Activated CD4-positive, alpha-beta T cell treated with anti-CD3 and anti-CD28 coated beads for 36 hours (primary cell): Measurements from ENCODE around the gene HRAS. TPM values are rescaled to one million over a fixed set of nuclear protein-coding genes. Genes with fewer than 3 reads are reported as not detected.
"Not testable (repeated sequence)": the region's sequence is repeated elsewhere in the genome, so short reads cannot be mapped to it uniquely, and the experiment has no call there.

Source experiments
- ATAC-seq: fragments of 200-7000 bp; cut with Tn5 transposase; one replicate; pipeline ENCODE4 v1.10.0; 2021; ENCODE audit warnings: mild to moderate bottlenecking, moderate library complexity
- CTCF ChIA-PET: fragments of 350-600 bp; sonication (Branson Sonifier 250); formaldehyde crosslinking; loops from one replicate; lab custom pipeline; 2021; ENCODE audit warnings: antibody characterized with exemption; lab: Charles Lee
- POLR2A ChIA-PET: fragments of 350-600 bp; sonication (Branson Sonifier 250); formaldehyde crosslinking; loops from one replicate; lab custom pipeline; 2021; ENCODE audit warnings: antibody characterized with exemption, inconsistent platforms; lab: Charles Lee
- DNase-seq: peaks from one replicate; pipeline ENCODE4 v3.0.0-alpha.2; 2020
- H3K27ac Mint-ChIP-seq: one replicate; pipeline ENCODE4 v1.8.0; 2021; ENCODE audit warnings: mixed read lengths
- H3K27me3 Mint-ChIP-seq: one replicate; pipeline ENCODE4 v1.8.0; 2021; ENCODE audit warnings: mixed read lengths
- H3K36me3 Mint-ChIP-seq: one replicate; pipeline ENCODE4 v1.8.0; 2021; ENCODE audit warnings: low read depth, mixed read lengths
- H3K4me1 Mint-ChIP-seq: one replicate; pipeline ENCODE4 v1.8.0; 2021; ENCODE audit warnings: mixed read lengths
- H3K4me3 Mint-ChIP-seq: one replicate; pipeline ENCODE4 v1.8.0; 2021; ENCODE audit warnings: mild to moderate bottlenecking, moderate library complexity, mixed read lengths
- H3K9me3 Mint-ChIP-seq: one replicate; pipeline ENCODE4 v1.8.0; 2021; ENCODE audit warnings: low read depth, mixed read lengths
- intact Hi-C, 2 experiments: fragments of 100-400 bp; cut with DNase I in 1 of 2; cut with micrococcal nuclease in 1 of 2; formaldehyde crosslinking; loops; one replicate each; pipeline versions ENCODE4 v1.14.2 to v1.15.1; 2022 to 2024; cut with DNase I, micrococcal nuclease
- total RNA-seq, 2 experiments: library from RNA; stranded (reverse); gene quantifications; one replicate each; pipeline ENCODE4 v1.2.3, GENCODE V29; 2021

Gene HRAS
- total RNA-seq, 2 experiments from 2014 or later: 26.8 to 41.9 TPM

DNA sequence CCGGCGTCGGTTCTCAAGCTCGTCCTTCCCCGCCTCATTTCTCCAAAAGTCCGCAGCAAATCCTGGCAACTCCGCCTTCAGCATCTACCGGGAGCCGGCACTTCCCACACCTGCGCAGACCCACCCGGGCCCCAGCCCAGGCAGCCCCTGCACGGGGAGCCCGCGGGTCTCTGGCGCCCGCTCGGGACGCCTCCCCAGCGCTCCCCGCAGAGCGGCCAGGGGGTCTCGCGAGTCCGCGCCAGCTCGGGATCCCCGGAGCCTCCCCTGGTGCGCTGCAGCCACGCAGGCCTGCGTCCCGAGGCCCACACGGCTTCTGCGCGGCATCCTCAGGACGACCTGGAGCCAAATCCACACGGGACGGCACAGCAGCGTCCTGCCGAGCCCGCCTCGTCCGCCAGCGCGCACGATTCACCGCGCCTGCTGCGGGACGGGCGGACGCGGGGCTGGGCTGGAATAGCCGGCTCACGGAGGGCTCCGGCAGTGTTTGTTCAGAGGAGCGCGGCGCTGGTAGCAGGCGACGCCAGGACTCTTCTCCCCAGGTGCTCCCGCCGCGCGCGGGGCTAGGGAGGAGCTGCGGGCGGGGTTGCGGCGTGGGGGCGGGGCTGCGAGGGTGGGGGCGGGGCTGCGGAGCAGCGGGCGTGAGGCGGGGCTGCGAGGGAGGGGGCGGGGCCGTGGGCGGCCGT is 40.1 kb upstream of the HRAS start:
- intact Hi-C loops: loop anchor here (5.0 to 10.0 kb wide), 2 partner anchors 219 to 308 kb away; partner anchors contain the start of genes CEND1 (in 1 of the 2) and SLC25A22 (in 1 of the 2)

DNA sequence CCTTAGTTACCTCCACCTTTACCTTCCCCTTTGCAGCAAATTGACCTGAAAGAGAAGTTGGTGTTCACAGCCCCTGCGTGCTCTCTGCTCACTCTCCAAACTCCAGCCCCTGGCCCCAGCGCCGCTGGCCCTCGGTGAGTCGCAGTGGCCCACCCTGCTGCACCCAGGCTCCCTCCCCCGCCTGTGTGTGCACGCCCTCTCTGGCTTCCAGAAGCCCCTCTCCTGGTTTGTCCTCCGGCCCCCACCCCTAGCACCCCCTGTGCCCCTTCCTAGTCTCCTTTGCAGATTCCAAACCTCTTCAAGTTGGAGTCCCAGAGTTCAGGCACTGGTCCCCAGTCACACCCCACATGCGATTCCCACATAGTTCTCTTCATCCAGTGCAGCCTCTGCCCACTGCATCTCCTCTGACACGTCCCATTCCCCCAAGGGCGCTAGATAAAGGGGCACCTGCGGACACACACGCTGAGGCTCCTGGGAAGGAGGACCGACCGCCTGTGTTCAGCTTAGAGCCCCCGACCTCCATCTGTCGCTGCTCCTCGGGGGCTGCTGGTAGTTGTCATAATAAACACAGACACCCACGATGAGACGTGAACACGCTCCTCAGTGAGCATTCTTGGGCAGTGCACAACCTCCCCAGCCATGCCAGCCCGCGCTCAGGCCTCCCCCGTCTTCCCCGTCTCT is 39.4 kb upstream of the HRAS start:
- CTCF ChIA-PET: interaction anchor here (0.6 to 1.8 kb wide), 2 partner anchors 15 to 236 kb away, joined by 5 to 6 read pairs; partner anchors contain the start of gene LMNTD2
- Mint-ChIP-seq H3K36me3 (peaks cover 9% of the 10 kb centered on the region), H3K27me3 (peaks cover 10% of the 10 kb centered on the region), H3K4me1 (peaks cover 39% of the 10 kb centered on the region), H3K9me3 (no peaks in the 10 kb centered on the region), H3K4me3 (peak overlapping the region; percentile 82), H3K27ac (peak overlapping the region; percentile 58)
- ATAC-seq (no peak), DNase-seq (peak; percentile 56)
- POLR2A ChIA-PET: interaction anchor here (0.8 kb wide), 1 partner anchor 13 kb away, joined by 3 read pairs; no protein-coding TSS in a partner anchor
- intact Hi-C loops: loop anchor here (5.0 to 10.0 kb wide), 2 partner anchors 220 to 307 kb away; partner anchors contain the start of genes CEND1 (in 1 of the 2) and SLC25A22 (in 1 of the 2)

More for the DNA sequence above, 40.1 kb upstream of the HRAS start:
- peak overlapping the region; percentile 58 for H3K27ac Mint-ChIP-seq
- peaks cover 46% of the 10 kb centered on the region for H3K4me1 Mint-ChIP-seq
- no peak for DNase-seq
- ChIA-PET POLR2A (interaction anchor here (0.8 to 1.5 kb wide), 4 partner anchors 12 to 120 kb away, joined by 3 to 10 read pairs (median 4); partner anchors contain the start of genes DEAF1 and TMEM80), CTCF (interaction anchor here (0.6 to 1.8 kb wide), 7 partner anchors 11 to 235 kb away, joined by 3 to 6 read pairs (median 4); partner anchors contain the start of gene LMNTD2)
- peaks cover 9% of the 10 kb centered on the region for H3K36me3 Mint-ChIP-seq
- H3K4me3 Mint-ChIP-seq: peak overlapping the region; percentile 82
- ATAC-seq: peak; percentile 42
- H3K9me3 Mint-ChIP-seq: no peaks in the 10 kb centered on the region
- peaks cover 10% of the 10 kb centered on the region for H3K27me3 Mint-ChIP-seq

DNA sequence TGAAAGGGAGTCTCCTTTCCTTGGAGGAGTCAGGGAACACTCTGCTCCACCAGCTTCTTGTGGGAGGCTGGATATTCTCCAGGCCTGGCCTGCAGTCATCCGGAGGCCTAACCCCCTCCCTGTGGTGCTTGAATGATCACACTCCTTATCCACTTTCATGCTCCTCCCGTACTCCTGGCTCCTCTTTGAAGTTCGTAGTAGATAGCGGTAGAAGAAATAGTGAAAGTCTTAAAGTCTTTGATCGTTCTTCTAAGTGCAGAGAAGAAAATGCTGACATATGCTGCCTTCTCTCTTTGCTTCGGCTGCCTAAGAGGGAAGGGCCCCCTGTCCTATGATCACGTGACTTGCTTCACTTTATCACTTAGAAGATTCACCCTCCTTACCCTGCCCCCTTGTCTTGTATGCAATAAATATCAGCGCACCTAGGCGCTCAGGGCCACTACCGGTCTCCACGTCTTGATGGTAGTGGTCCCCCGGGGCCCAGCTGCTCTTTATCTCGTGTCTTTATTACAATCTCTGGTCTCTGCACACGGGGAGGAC is 38.7 kb upstream of the HRAS start:
- CTCF ChIA-PET, ATAC-seq, H3K36me3 Mint-ChIP-seq, H3K9me3 Mint-ChIP-seq, H3K27ac Mint-ChIP-seq, POLR2A ChIA-PET: not testable (repeated sequence)
- intact Hi-C loops: loop anchor here in 1 of 2 experiments (10.0 kb wide), 1 partner anchor 221 kb away; the partner anchor contains the start of genes CEND1 and SLC25A22
- Mint-ChIP-seq H3K4me3 (peak overlapping the region; percentile 82), H3K4me1 (peaks cover 32% of the 10 kb centered on the region), H3K27me3 (peaks cover 10% of the 10 kb centered on the region)
- peak; percentile 41 for DNase-seq

DNA sequence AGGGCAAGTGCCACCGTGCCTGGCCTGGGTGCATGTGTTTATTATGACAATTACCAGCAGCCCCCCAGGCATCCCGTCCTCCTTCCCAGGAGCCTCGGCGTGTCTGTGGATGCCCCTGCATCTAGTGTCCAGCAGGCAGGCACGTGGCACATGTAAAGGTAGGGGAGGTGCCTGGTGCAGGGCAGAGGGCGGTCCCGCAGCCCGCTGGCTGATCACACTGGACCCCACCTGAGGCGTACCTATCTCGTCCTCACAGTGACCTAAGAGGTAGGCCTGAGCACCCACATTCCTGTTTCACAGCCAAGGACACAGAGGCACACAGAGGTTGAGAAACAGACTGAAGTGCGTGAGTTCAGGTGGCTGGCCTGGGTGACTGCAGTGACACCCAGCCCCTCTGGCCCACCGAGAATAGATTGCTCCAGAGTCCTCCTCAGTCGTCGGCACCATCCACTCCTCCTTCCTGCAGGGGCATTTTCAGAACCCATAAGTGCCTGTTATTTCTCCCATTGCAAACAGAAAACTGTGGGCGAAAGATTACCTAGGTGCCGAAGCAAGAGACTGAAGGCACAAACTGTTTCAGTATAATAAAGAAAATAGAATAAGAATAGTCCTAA is 37.9 kb upstream of the HRAS start:
- ChIA-PET POLR2A (no interaction called here), CTCF (no interaction called here)
- Mint-ChIP-seq H3K27me3 (peaks cover 10% of the 10 kb centered on the region), H3K36me3 (peaks cover 4% of the 10 kb centered on the region), H3K4me3 (no peak overlapping the region), H3K4me1 (peaks cover 24% of the 10 kb centered on the region), H3K9me3 (no peaks in the 10 kb centered on the region), H3K27ac (no peak overlapping the region)
- no peak for DNase-seq
- intact Hi-C loops: loop anchor here in 1 of 2 experiments (10.0 kb wide), 1 partner anchor 222 kb away; the partner anchor contains the start of genes CEND1 and SLC25A22
- ATAC-seq: no peak

DNA sequence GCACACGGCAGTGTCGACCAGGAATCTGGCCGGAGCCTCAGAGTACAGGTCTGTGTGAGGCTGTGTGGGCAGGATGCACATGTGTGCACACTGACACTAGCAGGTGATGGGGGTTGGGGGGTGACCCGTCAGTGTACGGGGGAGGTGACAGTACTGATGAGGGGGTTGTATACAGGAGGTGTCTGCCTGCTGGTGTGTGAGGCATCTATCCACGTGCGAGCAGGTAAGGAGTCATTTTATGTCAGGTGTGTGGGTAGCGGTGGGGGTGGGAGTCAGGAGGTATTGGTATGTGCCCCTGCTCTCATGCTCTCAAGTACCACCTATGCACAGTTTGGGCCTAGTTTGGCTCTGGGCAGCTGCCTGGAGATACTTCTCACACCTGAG is 36.4 kb upstream of the HRAS start:
- ChIA-PET POLR2A (no interaction called here), CTCF (no interaction called here)
- ATAC-seq: no peak
- Mint-ChIP-seq H3K4me1 (peaks cover 14% of the 10 kb centered on the region), H3K9me3 (no peaks in the 10 kb centered on the region), H3K27me3 (peaks cover 10% of the 10 kb centered on the region), H3K4me3 (no peak overlapping the region), H3K36me3 (peaks cover 9% of the 10 kb centered on the region), H3K27ac (no peak overlapping the region)
- intact Hi-C loops: loop anchor here in 1 of 2 experiments (10.0 kb wide), 1 partner anchor 223 kb away; the partner anchor contains the start of genes CEND1 and SLC25A22
- peak; percentile 12 for DNase-seq

DNA sequence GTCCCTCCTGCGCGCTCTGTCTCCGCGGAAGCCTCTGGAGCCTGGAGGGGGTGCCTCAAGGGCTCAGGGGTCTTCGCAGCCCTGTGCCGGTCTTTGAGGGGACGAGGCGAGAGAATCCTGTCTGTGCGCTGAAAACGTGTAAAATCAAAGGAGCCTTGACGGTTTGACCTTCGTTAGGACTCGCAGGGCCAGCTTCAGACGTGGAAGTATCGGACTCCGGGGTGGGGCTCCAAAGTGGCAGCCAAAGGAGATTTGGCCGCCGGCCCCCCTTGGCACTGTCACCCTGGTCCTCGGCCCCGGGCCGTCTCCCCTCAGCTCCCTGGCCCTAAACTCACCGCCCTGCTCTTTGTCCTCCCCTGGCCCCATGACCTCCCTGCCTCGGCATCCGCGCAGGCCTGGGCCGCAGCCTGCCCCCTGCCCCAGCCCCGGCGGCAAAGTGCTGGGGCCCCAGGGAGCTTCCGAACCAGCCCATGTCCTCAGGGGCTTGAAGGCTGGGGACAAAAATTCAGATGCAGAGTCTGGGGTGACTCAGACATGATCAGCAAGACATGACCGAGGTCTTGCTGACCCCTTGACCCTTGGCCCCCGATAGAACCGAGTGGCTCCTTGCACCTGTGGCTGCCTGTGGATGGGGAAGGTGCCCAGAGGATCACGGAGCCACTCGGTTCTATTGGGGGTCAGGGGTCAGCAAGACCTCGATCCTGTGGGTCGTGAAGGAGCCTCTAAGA is 33.9 kb upstream of the HRAS start:
- CTCF ChIA-PET: interaction anchor here (1.6 kb wide), 1 partner anchor 15 kb away, joined by 4 read pairs; no protein-coding TSS in a partner anchor
- intact Hi-C loops: loop anchor here in 1 of 2 experiments (2.0 kb wide), 3 partner anchors 45 to 119 kb away; partner anchors contain the start of genes IRF7 and PTDSS2
- ATAC-seq: no peak
- Mint-ChIP-seq H3K9me3 (no peaks in the 10 kb centered on the region), H3K36me3 (peaks cover 12% of the 10 kb centered on the region), H3K27ac (peak overlapping the region; percentile 72), H3K27me3 (peaks cover 2% of the 10 kb centered on the region), H3K4me1 (peaks cover 4% of the 10 kb centered on the region), H3K4me3 (peak overlapping the region; percentile 77)
- peak; percentile 9 for DNase-seq
- POLR2A ChIA-PET: interaction anchor here (0.6 to 0.7 kb wide), 2 partner anchors 102 to 294 kb away, joined by 5 read pairs; no protein-coding TSS in a partner anchor

DNA sequence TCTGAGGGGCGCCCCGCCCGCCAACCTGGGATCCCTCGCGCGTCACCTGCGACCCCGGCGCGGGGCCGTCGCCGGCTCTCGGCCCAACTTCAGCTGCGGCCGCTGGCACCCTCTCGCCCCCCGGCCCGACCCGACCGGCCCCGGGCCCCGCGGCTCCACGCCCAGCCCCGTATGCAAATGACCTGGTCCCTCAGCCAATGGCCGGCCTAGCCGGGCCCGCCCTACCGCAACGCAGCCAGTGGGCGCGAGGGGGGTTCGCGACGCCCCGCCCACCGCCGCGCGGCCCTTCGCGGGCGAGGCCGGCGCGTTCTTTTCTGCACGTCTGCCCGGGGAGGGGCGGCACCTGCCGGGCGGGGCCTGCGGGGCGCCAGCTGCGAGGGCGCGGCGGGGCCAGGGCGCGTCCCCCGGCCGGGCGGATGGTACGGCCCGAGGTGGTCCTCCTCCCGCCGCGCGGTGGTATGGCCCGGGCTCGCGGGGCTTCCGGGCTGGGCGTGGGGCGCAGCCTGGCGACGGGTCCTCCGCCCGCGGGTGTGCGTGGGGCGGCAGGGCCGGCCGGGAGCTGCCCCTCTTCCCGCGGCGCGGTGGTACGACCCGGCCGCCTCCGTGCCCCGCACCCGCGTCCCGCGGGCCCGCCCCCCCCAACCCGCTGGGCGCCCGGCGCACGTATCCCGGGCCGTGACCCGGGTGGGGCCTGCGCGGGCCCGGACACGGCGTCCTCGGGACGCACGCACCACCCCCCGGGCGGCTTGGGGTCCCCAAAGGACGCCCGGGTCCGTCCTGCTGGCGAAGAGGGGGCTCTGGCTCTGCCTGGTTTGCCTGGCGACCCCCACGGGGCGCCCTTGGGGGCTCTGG is 33.2 kb upstream of the HRAS start:
- no peaks in the 10 kb centered on the region for H3K9me3 Mint-ChIP-seq
- peak overlapping the region; percentile 72 for H3K27ac Mint-ChIP-seq
- DNase-seq (peak; percentile 97), ATAC-seq (peak; percentile 93)
- H3K4me3 Mint-ChIP-seq: peak overlapping the region; percentile 88
- peaks cover 13% of the 10 kb centered on the region for H3K36me3 Mint-ChIP-seq
- ChIA-PET CTCF (interaction anchor here (0.6 to 1.6 kb wide), 2 partner anchors 14 to 36 kb away, joined by 3 to 4 read pairs; no protein-coding TSS in a partner anchor), POLR2A (interaction anchor here (0.6 to 0.7 kb wide), 2 partner anchors 293 to 361 kb away, joined by 3 to 5 read pairs; partner anchors contain the start of genes BET1L and RIC8A)
- H3K4me1 Mint-ChIP-seq: no peaks in the 10 kb centered on the region
- intact Hi-C loops: loop anchor here (1.0 to 2.0 kb wide), 11 partner anchors 8 to 332 kb away; partner anchors contain the start of genes LMNTD2 (in 2 of the 2), RASSF7 (in 2 of the 2), HRAS (in 1 of the 2) and IRF7 (in 1 of the 2)
- no peaks in the 10 kb centered on the region for H3K27me3 Mint-ChIP-seq

DNA sequence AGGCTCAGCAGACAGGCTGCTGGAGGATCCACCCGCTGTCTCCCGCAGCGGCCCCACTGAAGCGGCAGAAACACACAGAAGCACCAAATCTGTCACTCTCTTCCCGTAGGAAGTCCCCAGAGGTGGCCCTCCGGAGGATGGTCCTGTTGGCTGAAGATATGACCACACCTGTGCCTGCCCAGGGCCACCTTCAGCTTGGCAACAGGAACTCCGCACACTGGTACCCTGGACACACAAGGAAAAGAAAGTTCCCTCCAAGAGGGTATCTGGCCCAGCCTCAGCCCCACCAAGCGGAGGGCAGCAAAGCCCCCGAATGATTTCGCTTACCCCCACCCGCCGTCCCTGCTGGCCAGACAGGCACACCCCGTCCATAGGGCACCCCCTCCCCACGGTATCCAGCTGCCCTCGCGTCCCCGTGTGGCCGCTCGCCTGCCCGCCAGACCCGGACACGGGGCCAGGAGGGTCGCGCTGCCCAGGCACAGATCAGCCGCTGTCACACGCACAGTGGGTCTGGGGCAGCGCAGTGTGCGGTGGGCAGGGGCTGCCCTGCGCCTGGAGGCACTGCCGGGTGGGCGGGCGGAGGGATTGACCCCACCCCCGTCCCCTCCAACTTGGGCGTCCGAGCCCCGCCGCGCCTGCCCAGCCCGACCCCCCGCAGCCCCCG is 32.4 kb upstream of the HRAS start:
- Mint-ChIP-seq H3K27me3 (no peaks in the 10 kb centered on the region), H3K4me3 (peak overlapping the region; percentile 88), H3K27ac (peak overlapping the region; percentile 69), H3K9me3 (no peaks in the 10 kb centered on the region), H3K36me3 (peaks cover 13% of the 10 kb centered on the region), H3K4me1 (no peaks in the 10 kb centered on the region)
- CTCF ChIA-PET: interaction anchor here (0.6 kb wide), 1 partner anchor 36 kb away, joined by 3 read pairs; no protein-coding TSS in a partner anchor
- ATAC-seq (peak; percentile 0), DNase-seq (no peak)
- intact Hi-C loops: loop anchor here (1.0 to 2.0 kb wide), 11 partner anchors 7 to 331 kb away; partner anchors contain the start of genes LMNTD2 (in 2 of the 2), RASSF7 (in 2 of the 2), HRAS (in 1 of the 2) and IRF7 (in 1 of the 2)
- POLR2A ChIA-PET: interaction anchor here (0.6 kb wide), 1 partner anchor 360 kb away, joined by 3 read pairs; the partner anchor contains the start of genes BET1L and RIC8A
